ENCODE measurements around the gene BTBD1.

Gene BTBD1

DNA sequence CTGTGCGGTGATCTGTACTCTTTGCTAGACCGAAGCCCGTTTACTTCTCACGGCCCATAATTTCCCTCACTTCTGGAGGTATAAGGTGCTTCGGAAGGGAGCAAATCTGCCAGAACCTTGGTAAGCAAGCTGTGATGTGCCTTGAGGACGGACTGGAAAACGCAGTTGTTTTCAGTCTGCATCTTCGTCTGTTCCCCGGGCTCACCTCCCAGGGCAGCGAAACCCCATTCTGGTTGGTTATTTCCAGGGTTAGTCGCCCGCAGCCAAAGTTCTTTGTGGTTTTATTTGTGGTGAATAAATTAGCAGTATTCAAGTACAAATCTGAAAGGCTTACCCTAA is 80.6 kb downstream of the BTBD1 start:
- H2AFZ ChIP-seq (ENCODE audit: low read depth, low read length): peak overlapping the region; percentile 93
- no peak overlapping the region for H2BK15ac ChIP-seq (ENCODE audit: low read depth, poor library complexity, severe bottlenecking)
- no peak overlapping the region for H2BK120ac ChIP-seq (ENCODE audit: low read depth, low read length)
- peak overlapping the region in 1 of 2 experiments; percentile 16 for H3K18ac ChIP-seq (ENCODE audit: low read depth in 1 of 2, low read length in 2 of 2)
- DNase-seq: no peak
- H3K36me3 ChIP-seq (ENCODE audit: control insufficient read depth in 1 of 2, insufficient read depth in 2 of 2, low read depth in 1 of 2, low read length in 2 of 2): peaks cover 13 to 25% of the 10 kb centered on the region in 2 experiments
- peaks cover 15% of the 10 kb centered on the region for H3K79me1 ChIP-seq (replicated peaks; ENCODE audit: low read length, poor library complexity, severe bottlenecking)
- peak overlapping the region; percentile 82 for H3K4ac ChIP-seq (ENCODE audit: low read depth in 1 of 2, low read length in 2 of 2)
- no peaks in the 10 kb centered on the region for H3K9me3 ChIP-seq (ENCODE audit: control insufficient read depth, low read length)
- H2BK5ac ChIP-seq (ENCODE audit: low read depth, low read length, poor library complexity, severe bottlenecking): peak overlapping the region; percentile 51
- no peak overlapping the region for H2BK12ac ChIP-seq (ENCODE audit: low read length in 2 of 2)
- peaks cover 9% of the 10 kb centered on the region for H3K4me1 ChIP-seq (ENCODE audit: control insufficient read depth, insufficient read depth, low read depth, low read length)
- H3K27ac ChIP-seq (ENCODE audit: low read length, poor library complexity, severe bottlenecking): peak overlapping the region; percentile 50
- peak overlapping the region; percentile 77 for H3K4me2 ChIP-seq (ENCODE audit: low read length, poor library complexity, severe bottlenecking)
- H3K23ac ChIP-seq (ENCODE audit: low read length in 2 of 2): no peak overlapping the region
- H2AK5ac ChIP-seq (ENCODE audit: low read length, severe bottlenecking): peak overlapping the region; percentile 19
- peak overlapping the region; percentile 93 for H3K9ac ChIP-seq (ENCODE audit: low read length)
- peak overlapping the region; percentile 35 for H4K91ac ChIP-seq (ENCODE audit: low read length)
- peak overlapping the region; percentile 63 to 98 for H3K4me3 ChIP-seq (ENCODE audit: insufficient read depth in 1 of 2, low read depth in 1 of 2, low read length in 2 of 2)
- no peaks in the 10 kb centered on the region for H3K27me3 ChIP-seq (ENCODE audit: control insufficient read depth in 1 of 2, insufficient read depth in 1 of 2, low read length in 2 of 2)
- WGBS: 3% methylated on average over 6 of the region's 12 CpGs
- H3K14ac ChIP-seq (ENCODE audit: low read length in 2 of 2): no peak overlapping the region
- H4K8ac ChIP-seq (ENCODE audit: low read length): peak overlapping the region; percentile 85

DNA sequence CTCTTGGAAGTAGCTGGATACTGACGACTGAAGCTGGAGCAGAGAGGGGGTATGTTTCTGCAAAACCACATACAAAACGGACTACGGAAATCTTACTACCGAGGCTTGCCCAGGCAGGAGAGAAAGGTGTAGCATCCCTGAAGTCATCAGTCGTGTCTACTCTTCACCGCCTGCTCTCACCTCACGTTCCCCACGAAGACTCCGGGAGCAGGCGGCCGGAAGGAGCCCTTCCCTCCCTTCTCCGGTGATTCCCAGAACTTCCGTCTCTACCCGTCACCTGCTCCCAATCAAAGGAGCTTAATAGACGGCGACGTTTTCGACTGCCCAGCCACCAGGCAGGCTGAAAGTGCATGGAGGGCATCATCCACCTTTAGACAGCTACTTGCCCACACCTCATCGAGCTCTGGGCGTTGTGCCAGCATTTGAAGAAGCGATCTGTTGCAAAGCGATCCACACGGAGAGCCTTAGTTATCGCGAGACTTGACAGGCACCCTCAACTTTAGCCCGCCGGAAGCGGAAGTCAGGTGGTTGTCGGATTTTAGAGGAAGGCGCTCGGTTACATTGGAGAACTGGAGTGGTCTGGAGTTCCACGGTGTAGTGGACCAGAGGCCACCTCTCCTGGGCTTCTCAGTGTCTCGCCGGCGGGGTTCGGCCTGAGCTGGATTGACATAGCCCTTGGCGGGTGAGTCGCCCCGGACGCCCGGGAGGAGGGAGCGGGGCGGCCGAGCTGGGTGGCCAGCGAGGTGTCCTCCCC is 81.2 kb downstream of the BTBD1 start, which contains the start of gene RAMAC:
TSS of gene RAMAC (plus strand) at position 523 of the 754 bp plus-strand sequence. CDS start 2,809 bp downstream, outside the sequence.
- WGBS: 4% methylated on average over 31 of the region's 45 CpGs
- Histone ChIP-seq H2BK120ac (ENCODE audit: low read depth, low read length) (no peak within 1 kb of the TSS), H3K27ac (ENCODE audit: low read length, poor library complexity, severe bottlenecking) (peak within 1 kb of the TSS; percentile 50)

DNA sequence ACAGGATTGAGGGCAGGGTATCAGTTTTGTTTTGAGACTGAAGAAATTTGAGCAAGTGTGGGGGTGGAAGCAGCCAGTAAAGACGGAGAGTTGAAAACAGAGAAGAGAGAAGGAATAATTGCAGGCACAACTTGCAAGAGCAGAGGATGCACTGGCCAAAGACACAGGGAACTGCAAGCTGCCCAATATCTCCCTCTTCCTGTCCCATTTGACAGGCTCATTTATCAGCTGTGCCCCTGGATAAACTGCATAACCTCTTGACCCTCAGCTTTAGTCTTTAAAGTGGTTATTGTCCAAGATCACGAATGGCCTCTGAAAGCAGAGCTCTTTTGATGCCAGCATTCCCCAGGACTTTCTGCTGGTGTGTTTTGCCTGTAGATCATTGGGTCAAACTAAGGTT is 86.1 kb downstream of the BTBD1 start:
- H2BK120ac ChIP-seq (ENCODE audit: low read depth, low read length): no peak overlapping the region
- H3K23ac ChIP-seq (ENCODE audit: low read length in 2 of 2): no peak overlapping the region
- H3K36me3 ChIP-seq (ENCODE audit: control insufficient read depth in 1 of 2, insufficient read depth in 2 of 2, low read depth in 1 of 2, low read length in 2 of 2): no peaks in the 10 kb centered on the region
- no peak for DNase-seq
- no peaks in the 10 kb centered on the region for H3K27me3 ChIP-seq (ENCODE audit: control insufficient read depth in 1 of 2, insufficient read depth in 1 of 2, low read length in 2 of 2)
- no peak overlapping the region for H2BK5ac ChIP-seq (ENCODE audit: low read depth, low read length, poor library complexity, severe bottlenecking)
- H3K18ac ChIP-seq (ENCODE audit: low read depth in 1 of 2, low read length in 2 of 2): no peak overlapping the region
- H3K27ac ChIP-seq (ENCODE audit: low read length, poor library complexity, severe bottlenecking): no peak overlapping the region
- H4K8ac ChIP-seq (ENCODE audit: low read length): no peak overlapping the region
- H3K4me1 ChIP-seq (ENCODE audit: control insufficient read depth, insufficient read depth, low read depth, low read length): peaks cover 4% of the 10 kb centered on the region
- 0% methylated on average over 2 of the region's 2 CpGs for WGBS
- H3K4ac ChIP-seq (ENCODE audit: low read depth in 1 of 2, low read length in 2 of 2): no peak overlapping the region
- H4K91ac ChIP-seq (ENCODE audit: low read length): no peak overlapping the region
- no peak overlapping the region for H3K4me3 ChIP-seq (ENCODE audit: insufficient read depth in 1 of 2, low read depth in 1 of 2, low read length in 2 of 2)
- H3K4me2 ChIP-seq (ENCODE audit: low read length, poor library complexity, severe bottlenecking): no peak overlapping the region
- H3K9ac ChIP-seq (ENCODE audit: low read length): no peak overlapping the region
- no peak overlapping the region for H2AFZ ChIP-seq (ENCODE audit: low read depth, low read length)
- H2BK12ac ChIP-seq (ENCODE audit: low read length in 2 of 2): no peak overlapping the region
- peaks cover 4% of the 10 kb centered on the region for H3K79me1 ChIP-seq (replicated peaks; ENCODE audit: low read length, poor library complexity, severe bottlenecking)
- no peak overlapping the region for H2AK5ac ChIP-seq (ENCODE audit: low read length, severe bottlenecking)
- no peaks in the 10 kb centered on the region for H3K9me3 ChIP-seq (ENCODE audit: control insufficient read depth, low read length)
- H3K14ac ChIP-seq (ENCODE audit: low read length in 2 of 2): no peak overlapping the region
- no peak overlapping the region for H2BK15ac ChIP-seq (ENCODE audit: low read depth, poor library complexity, severe bottlenecking)

More for the DNA sequence above, 81.2 kb downstream of the BTBD1 start, which contains the start of gene RAMAC:
- no peak within 1 kb of the TSS for H2BK12ac ChIP-seq (ENCODE audit: low read length in 2 of 2)
- peak; percentile 96 for DNase-seq
- H3K4me2 ChIP-seq (ENCODE audit: low read length, poor library complexity, severe bottlenecking): peak within 1 kb of the TSS; percentile 77
- H3K27me3 ChIP-seq (ENCODE audit: control insufficient read depth in 1 of 2, insufficient read depth in 1 of 2, low read length in 2 of 2): no peaks in the 10 kb centered on the region
- peak within 1 kb of the TSS; percentile 19 for H2AK5ac ChIP-seq (ENCODE audit: low read length, severe bottlenecking)
- H3K18ac ChIP-seq (ENCODE audit: low read depth in 1 of 2, low read length in 2 of 2): peak within 1 kb of the TSS; percentile 53 to 96
- H3K79me1 ChIP-seq (replicated peaks; ENCODE audit: low read length, poor library complexity, severe bottlenecking): peaks cover 13% of the 10 kb centered on the region
- H2BK5ac ChIP-seq (ENCODE audit: low read depth, low read length, poor library complexity, severe bottlenecking): peak within 1 kb of the TSS; percentile 51
- H3K14ac ChIP-seq (ENCODE audit: low read length in 2 of 2): peak within 1 kb of the TSS in 1 of 2 experiments; percentile 98
- H3K23ac ChIP-seq (ENCODE audit: low read length in 2 of 2): no peak within 1 kb of the TSS
- peak within 1 kb of the TSS; percentile 82 to 85 for H3K4ac ChIP-seq (ENCODE audit: low read depth in 1 of 2, low read length in 2 of 2)
- H3K4me1 ChIP-seq (ENCODE audit: control insufficient read depth, insufficient read depth, low read depth, low read length): peaks cover 9% of the 10 kb centered on the region
- H2AFZ ChIP-seq (ENCODE audit: low read depth, low read length): peak within 1 kb of the TSS; percentile 93
- peak within 1 kb of the TSS; percentile 63 to 98 for H3K4me3 ChIP-seq (ENCODE audit: insufficient read depth in 1 of 2, low read depth in 1 of 2, low read length in 2 of 2)
- H3K36me3 ChIP-seq (ENCODE audit: control insufficient read depth in 1 of 2, insufficient read depth in 2 of 2, low read depth in 1 of 2, low read length in 2 of 2): peaks cover 9 to 23% of the 10 kb centered on the region in 2 experiments
- peak within 1 kb of the TSS; percentile 92 for H4K8ac ChIP-seq (ENCODE audit: low read length)
- H2BK15ac ChIP-seq (ENCODE audit: low read depth, poor library complexity, severe bottlenecking): no peak within 1 kb of the TSS
- peak within 1 kb of the TSS; percentile 35 for H4K91ac ChIP-seq (ENCODE audit: low read length)
- H3K9me3 ChIP-seq (ENCODE audit: control insufficient read depth, low read length): no peaks in the 10 kb centered on the region
- peak within 1 kb of the TSS; percentile 93 for H3K9ac ChIP-seq (ENCODE audit: low read length)

DNA sequence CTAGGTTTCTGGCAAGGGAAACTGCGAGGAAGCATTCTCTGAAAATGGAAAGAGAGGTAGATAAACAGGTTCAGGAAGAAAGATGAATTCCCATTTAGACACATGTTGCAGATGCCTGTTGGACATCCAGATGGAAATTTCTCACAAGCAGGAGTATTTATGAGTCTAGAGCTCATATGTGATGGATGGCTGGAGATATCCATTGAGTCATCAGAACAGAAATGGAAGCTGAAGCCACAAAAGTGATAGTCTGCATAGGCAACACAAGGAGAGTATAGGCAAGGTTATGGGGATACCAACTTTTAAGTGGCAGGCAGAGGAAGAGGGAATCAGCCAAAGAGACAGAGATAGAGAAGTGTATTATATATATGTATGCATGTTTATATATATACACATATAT is 87.3 kb downstream of the BTBD1 start:
- no peak overlapping the region for H2BK5ac ChIP-seq (ENCODE audit: low read depth, low read length, poor library complexity, severe bottlenecking)
- no peak overlapping the region for H3K23ac ChIP-seq (ENCODE audit: low read length in 2 of 2)
- no peak for DNase-seq
- H3K36me3 ChIP-seq (ENCODE audit: control insufficient read depth in 1 of 2, insufficient read depth in 2 of 2, low read depth in 1 of 2, low read length in 2 of 2): no peaks in the 10 kb centered on the region
- no peaks in the 10 kb centered on the region for H3K4me1 ChIP-seq (ENCODE audit: control insufficient read depth, insufficient read depth, low read depth, low read length)
- H2BK12ac ChIP-seq (ENCODE audit: low read length in 2 of 2): no peak overlapping the region
- H2AK5ac ChIP-seq (ENCODE audit: low read length, severe bottlenecking): no peak overlapping the region
- WGBS: 93% methylated on average over 1 of the region's 1 CpG
- H3K9me3 ChIP-seq (ENCODE audit: control insufficient read depth, low read length): no peaks in the 10 kb centered on the region
- no peak overlapping the region for H3K9ac ChIP-seq (ENCODE audit: low read length)
- H3K4me2 ChIP-seq (ENCODE audit: low read length, poor library complexity, severe bottlenecking): no peak overlapping the region
- H4K8ac ChIP-seq (ENCODE audit: low read length): no peak overlapping the region
- no peak overlapping the region for H2AFZ ChIP-seq (ENCODE audit: low read depth, low read length)
- no peaks in the 10 kb centered on the region for H3K27me3 ChIP-seq (ENCODE audit: control insufficient read depth in 1 of 2, insufficient read depth in 1 of 2, low read length in 2 of 2)
- H2BK15ac ChIP-seq (ENCODE audit: low read depth, poor library complexity, severe bottlenecking): no peak overlapping the region
- H4K91ac ChIP-seq (ENCODE audit: low read length): no peak overlapping the region
- H3K4me3 ChIP-seq (ENCODE audit: insufficient read depth in 1 of 2, low read depth in 1 of 2, low read length in 2 of 2): no peak overlapping the region
- no peak overlapping the region for H2BK120ac ChIP-seq (ENCODE audit: low read depth, low read length)
- no peak overlapping the region for H3K18ac ChIP-seq (ENCODE audit: low read depth in 1 of 2, low read length in 2 of 2)
- H3K27ac ChIP-seq (ENCODE audit: low read length, poor library complexity, severe bottlenecking): no peak overlapping the region
- no peak overlapping the region for H3K4ac ChIP-seq (ENCODE audit: low read depth in 1 of 2, low read length in 2 of 2)
- H3K14ac ChIP-seq (ENCODE audit: low read length in 2 of 2): no peak overlapping the region
- H3K79me1 ChIP-seq (replicated peaks; ENCODE audit: low read length, poor library complexity, severe bottlenecking): peaks cover 2% of the 10 kb centered on the region

Data from mesenchymal stem cell (in vitro differentiated cells and primary cell).